ENCODE results near the gene A2M.

DNA sequence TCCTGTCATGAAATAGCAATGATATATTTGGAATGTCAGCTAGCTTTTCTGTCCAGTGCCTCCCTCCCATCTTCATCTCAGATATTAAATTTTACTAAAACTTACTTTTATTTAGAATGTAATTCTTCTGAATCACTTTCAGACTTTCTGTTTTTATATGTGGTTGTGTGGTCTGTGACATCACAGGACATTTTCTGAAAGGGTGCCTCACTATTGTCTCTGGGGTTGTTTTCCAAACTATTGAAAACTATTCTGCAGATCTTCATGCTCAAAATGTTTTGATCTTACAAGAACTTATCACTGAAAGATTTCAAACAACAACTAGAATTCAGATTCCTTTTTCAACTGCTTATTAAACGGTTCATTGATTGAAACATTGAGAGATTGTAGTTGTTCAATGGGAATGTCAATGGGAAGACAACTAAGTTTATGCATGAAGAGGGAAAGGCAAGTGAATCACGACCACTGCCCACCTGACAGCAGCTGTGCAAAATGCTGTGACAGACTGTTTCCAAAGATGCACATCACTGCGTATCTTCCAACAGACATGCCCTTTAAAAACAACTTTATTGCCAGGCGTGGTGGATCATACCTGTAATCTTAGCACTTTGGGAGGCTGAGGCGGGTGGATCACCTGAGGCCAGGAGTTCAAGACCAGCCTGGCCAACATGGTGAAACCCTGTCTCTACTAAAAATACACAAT lies 75.1 kb downstream of the A2M start:
- TF ChIP-seq POLR2A (IDR thresholded peaks at IDR 0.05; ENCODE audit: low read length) (no peak), GATA1 (IDR thresholded peaks at IDR 0.05; ENCODE audit: low read depth, low read length) (no peak)
